Ishikawa (cell line): ENCODE data around the gene AK5.

ENCODE experiments used
- CEBPB ChIP-seq: IDR thresholded peaks from 2 replicates; pipeline ENCODE4 v1.6.1; 2012
- EP300 ChIP-seq: IDR thresholded peaks from 2 replicates; pipeline ENCODE4 v1.6.1; 2012; ENCODE audit warnings: borderline replicate concordance
- NFIC ChIP-seq: IDR thresholded peaks from 2 replicates; pipeline ENCODE4 v1.6.1; 2012
- RAD21 ChIP-seq: IDR thresholded peaks from 2 replicates; pipeline ENCODE4 v1.6.1; 2012; ENCODE audit warnings: low read depth
- REST ChIP-seq: IDR thresholded peaks from 2 replicates; pipeline ENCODE4 v1.6.1; 2012; ENCODE audit warnings: low read depth, mild to moderate bottlenecking
- TAF1 ChIP-seq: IDR thresholded peaks from 2 replicates; pipeline ENCODE4 v1.6.1; 2012; ENCODE audit warnings: low read depth, mild to moderate bottlenecking
- TEAD4 ChIP-seq: IDR thresholded peaks from 2 replicates; pipeline ENCODE4 v1.6.1; 2012

- TF ChIP-seq RAD21 (no peak), CEBPB (no peak), TEAD4 (no peak), TAF1 (no peak), EP300 (no peak), NFIC (no peak), REST (no peak)
These were observed 68.4 kb downstream of the AK5 start for GRCh38 chr1:77350012-77350770.
